ENCODE results near the gene PARVG.

PARVG gene

DNA sequence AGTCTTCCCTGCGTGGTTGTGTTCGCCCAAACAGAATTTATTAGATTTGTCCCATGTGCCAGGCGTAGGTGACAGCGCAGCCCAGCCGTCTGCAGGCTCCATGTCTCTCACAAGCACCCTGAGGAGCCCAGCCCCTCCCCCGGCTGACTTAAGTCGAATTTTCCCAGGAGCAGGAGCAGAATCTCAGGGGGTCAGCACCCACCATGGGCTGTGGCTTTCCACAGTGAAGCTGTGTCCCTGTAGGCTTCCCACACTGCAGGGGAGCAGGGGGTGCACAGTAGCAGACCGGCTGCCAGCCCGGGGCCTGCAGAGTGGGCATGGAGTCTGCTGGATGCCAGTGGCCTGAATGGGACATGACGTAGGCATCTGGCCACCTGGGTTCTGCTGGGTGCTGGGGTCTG lies 16.0 kb downstream of the PARVG start:
- no peak for DNase-seq (ENCODE audit: low spot score)

DNA sequence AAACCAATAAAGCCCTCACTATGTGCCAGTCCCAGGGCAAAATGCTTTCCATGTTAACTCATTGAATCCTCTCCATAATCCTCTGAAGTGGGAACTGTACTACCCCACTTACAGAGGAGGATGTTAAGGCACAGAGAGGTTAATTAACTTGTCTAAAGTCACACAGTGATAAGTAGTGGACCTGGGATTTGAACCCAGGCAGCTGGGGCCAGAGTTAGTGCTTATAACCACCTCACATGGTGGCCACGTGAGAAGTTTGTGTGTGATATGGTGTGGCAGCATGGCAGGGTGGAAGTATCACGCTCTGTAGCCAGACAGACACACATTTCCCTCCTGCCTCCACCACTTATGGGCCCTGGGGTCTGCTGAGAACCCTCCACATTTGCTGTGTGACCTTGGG lies 16.5 kb downstream of the PARVG start:
- no peak for DNase-seq (ENCODE audit: low spot score)

DNA sequence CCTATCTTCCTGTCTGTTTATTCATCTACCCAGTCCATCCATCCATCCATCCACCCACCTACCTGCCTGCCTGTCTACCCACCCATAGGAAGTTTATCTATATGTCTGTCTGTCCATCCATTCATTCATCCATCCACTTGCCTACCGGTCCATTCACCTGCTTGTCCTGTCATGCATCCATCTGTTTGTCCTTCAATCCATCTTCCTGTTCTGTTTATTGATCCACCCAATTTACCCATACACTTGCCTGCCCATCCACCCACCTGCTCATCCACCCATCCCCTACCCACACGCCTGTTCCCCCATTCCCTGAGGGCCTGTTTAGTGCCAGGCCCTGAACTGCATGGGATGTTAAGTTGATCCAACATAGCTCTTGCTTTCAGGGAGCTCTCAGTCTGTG lies 18.4 kb downstream of the PARVG start:
- no peak for DNase-seq (ENCODE audit: low spot score)

GRCh38 chr22:44199866-44200265 lies 19.1 kb downstream of the PARVG start:
- DNase-seq (ENCODE audit: low spot score) = no peak

- no peak for DNase-seq (ENCODE audit: low spot score)
These were observed 19.7 kb downstream of the PARVG start for GRCh38 chr22:44200451-44200850.

DNA sequence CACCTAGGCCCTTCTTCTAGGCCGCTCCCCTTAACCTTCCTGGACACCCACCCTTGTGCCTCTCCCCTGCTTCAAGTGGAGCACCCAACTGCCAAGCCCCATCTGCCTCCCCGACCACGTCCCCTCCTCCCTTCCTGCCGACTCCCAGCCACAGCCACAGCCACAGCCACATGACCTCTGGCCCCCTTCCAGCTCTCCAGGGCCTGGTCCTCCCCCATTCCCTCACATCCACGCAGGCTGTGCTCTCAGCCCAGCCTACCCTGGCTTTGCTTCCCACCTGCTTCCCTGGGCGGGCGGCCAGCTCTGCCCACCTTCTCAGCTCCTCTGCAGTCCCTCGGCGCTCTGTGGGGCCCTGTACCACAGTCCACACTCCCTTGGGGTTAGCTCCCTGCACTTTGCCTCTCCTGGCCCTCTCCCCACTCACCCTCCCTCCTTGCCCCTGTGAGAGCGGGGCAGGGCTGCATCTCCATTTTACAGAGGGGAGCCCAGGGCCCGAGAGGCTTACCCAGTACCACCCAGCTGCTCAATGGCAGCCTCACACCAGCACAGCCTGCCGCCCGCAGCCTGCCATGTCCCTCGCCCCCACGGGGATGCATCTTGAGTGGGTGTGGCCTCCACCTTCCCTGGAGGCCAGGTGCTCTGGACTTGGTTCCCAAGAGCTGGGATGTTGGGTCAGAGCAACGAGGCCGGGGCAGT lies 20.3 kb downstream of the PARVG start:
- no peak for DNase-seq (ENCODE audit: low spot score)

DNA sequence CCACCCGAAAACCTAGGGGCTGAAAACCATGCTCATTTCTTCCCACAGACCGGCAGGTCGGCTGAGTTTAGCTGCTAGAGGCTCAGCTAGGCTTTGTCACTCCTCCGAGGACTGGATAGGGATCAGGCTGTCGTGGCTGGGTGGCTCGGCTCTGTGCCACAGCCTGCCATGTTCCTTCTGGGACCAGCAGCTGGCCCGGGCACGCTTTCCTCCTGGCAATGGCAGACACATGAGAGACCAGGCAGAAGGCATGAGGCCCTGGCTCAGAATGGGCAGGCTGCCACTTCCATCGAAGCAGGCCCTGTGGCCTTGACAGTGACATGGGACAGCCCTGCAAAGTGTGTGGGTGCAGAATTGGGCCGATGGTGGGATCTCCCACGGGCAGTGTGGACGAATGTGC lies 20.9 kb downstream of the PARVG start:
- no peak for DNase-seq (ENCODE audit: low spot score)

DNA sequence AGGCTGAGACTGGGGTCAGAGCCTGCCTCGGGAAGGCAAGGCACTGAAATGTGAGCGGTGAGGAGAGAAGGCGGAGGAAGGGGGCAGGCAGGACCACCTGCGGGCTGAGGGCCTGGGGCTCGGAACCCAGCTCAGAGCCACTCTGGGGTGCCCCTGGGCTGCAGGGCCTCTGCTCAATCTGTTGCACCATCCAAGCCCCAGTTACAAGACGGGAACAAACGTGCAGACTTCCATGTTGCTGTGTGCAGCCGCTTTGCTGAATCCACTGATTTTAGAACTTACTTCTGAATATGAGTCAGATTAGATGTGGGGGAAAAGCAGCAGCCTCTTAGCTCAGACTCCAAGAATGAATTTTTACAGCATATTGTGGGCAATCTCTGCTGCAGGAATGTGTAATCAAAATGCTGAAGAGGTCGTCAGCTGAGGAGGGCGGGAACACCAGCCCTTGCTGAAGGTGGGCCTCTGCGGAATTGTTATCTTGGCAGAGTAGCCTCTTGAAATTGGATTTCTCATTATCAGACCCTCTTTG lies 21.6 kb downstream of the PARVG start:
- DNase-seq (ENCODE audit: low spot score) = no peak

DNA sequence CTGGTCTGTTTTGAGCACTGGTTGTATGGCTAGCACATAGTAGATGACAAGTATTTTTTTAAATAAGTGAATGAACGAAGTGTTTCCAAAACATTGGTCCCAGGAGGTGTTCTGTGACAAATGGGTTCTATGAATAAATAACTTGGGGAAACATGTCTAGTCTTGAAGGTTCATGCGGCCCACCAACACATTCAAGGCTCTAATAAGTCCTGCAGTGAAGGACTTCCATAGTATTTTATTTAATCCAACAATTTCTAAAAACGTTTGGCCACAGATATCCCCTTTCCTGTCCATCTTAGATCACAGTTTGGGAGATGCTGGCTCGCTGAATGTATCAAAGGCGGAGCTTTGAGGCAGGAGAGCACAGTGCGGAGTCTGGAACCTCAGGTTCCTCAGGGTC lies 22.5 kb downstream of the PARVG start:
- DNase-seq (ENCODE audit: low spot score) = no peak

DNA sequence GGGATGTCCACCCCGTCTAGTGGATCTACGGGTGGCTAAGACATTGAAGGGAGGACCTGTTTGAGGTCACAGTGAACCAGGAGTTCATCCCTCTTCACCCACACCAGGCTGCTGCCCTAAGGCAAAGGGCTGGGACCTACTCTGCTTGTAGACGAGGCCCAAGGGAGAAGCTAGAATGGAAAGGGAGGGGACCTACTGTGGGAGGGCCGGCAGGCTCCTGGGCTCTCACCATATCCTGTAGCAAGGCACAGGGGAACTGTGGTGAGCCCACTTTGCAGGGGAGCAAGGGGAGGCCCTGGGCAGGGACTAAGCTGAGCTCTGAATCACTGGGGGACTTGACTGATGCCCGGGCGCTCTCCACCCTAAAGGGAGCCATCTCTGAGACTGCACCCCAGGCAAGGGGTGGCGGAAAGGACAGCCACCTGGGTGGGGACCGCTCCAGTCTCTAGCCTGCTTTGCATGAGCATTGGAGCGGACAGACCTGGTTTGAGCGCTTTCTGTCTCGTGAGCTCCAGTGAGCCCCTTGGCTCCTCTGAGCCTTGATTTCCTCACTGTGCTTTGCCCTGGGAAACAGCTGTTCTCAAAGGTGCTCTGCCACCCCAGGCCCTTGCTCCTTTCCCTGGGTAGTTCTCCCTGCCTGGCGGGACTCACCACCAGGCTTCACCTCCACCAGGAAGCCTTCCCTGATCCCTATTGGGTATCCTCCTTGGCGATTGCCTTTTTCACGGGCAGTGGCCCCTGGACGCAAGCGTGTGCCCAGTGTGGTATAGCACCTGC lies 24.2 kb downstream of the PARVG start:
- DNase-seq (ENCODE audit: low spot score) = no peak

DNA sequence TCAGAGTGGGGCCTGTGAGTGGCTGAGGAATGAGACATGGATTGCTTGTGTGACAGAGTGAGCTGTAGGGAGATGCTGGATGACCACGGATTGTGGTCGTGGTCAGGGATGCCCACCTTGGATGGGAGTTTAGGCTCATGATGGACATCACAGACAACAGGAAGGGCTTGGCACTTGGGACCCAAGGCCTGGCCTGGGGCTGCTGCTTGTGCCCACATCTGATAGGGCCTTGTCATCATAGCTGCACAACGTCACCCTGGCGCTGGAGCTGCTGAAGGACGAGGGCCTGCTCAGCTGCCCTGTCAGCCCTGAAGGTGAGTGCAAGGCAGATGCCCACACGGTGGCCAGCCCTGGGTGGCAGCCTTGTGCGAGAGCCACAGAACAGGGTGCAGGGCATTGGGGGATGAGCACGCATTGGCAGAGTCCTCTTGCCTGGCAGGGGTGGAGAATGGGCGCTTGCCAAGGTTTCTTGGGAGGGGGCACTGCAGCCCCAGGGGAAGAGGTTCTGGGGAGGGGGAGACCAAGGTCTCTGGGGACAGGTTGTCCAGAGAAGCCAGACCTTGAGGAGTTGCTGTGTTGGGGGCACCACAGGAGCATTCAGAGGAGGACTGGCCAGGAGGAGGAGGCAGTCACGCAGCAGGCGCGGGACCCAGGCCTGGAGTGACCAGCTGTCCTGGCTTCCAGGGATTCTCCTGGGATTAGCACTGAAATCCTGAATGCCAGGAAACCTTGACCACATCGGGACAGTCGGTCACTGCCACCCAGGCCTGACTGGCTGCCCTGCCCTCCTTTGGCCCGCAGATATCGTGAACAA lies 25.0 kb downstream of the PARVG start:
- DNase-seq (ENCODE audit: low spot score) = no peak

- no peak for DNase-seq (ENCODE audit: low spot score)
These were observed 25.6 kb downstream of the PARVG start for GRCh38 chr22:44206330-44206645.

DNA sequence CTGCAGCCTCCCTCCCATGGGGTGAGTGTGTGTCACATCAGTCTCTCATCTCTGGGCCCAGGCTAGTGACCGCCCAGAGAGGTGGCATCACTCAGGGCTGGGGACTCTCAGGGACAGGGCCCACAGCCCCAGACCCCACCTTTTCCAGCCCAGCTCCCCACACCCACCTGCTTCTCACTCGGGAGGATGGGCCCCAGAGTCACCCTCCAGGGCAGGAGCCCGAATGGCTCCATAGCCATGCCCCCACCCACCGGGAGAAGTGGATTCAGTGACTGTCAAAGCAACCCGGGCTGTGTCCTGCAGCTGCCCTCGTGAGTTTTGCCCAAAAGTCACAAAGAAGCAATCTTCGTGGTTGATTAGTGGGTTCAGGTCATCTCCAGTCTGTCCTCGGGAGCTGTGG lies 26.0 kb downstream of the PARVG start:
- no peak for DNase-seq (ENCODE audit: low spot score)

DNA sequence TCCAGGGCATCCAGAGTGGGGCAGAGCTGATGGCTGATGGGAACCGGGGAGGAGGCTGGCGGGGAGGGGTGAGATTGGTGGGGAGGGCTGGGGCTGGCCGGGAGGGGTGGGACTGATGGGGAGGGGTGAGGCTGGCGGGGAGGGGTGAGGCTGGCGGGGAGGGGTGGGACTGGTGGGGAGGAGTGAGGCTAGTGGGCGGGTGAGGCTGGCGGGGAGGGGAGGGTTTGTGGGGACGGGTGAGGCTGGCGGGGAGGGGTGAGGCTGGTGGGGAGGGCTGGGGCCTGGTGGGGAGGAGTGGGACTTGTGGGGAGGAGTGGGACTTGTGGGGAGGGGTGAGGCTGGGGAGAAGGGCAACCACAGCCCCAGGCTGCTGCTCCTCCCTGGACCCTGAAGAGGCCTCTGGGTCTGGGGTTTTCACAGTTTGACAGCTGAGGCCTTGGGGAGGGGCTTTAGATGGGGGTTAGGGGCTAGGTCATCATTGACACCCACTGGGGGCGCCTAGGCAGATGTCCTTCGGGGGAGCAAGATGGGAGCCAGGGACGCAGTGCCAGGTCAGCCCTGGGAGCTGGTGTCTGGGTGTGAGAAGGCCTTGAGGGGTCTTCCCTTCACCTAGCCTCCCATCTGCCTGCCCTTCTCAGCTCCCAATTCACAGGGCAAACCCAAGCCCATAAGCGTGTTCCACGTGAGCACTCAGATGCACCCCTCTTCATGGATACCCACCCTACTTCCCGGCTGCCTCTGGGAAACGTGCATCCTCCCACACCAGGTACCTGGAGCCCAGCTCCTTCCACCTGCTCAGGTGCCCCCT lies 26.7 kb downstream of the PARVG start:
- DNase-seq (ENCODE audit: low spot score) = no peak

DNA sequence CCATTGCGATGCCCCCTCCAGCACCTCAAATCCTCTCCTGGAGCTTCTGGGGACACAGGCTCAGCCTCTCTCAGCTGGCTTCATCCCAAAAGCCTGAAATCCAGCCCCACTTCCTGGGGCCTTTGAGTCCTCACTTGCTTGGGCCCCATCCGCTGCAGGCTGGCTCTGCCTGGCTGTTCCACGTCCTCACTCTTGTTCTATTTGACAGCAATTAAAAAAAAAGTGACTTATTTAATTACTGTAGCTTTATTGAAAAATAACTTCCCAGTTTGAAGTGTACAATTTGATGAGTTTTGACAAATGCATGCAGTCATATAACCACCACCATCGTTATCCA lies 27.2 kb downstream of the PARVG start:
- no peak for DNase-seq (ENCODE audit: low spot score)

GRCh38 chr22:44209343-44209742 lies 28.6 kb downstream of the PARVG start:
- no peak for DNase-seq (ENCODE audit: low spot score)

- no peak for DNase-seq (ENCODE audit: low spot score)
These were observed 30.0 kb downstream of the PARVG start for GRCh38 chr22:44210722-44211121.

DNA sequence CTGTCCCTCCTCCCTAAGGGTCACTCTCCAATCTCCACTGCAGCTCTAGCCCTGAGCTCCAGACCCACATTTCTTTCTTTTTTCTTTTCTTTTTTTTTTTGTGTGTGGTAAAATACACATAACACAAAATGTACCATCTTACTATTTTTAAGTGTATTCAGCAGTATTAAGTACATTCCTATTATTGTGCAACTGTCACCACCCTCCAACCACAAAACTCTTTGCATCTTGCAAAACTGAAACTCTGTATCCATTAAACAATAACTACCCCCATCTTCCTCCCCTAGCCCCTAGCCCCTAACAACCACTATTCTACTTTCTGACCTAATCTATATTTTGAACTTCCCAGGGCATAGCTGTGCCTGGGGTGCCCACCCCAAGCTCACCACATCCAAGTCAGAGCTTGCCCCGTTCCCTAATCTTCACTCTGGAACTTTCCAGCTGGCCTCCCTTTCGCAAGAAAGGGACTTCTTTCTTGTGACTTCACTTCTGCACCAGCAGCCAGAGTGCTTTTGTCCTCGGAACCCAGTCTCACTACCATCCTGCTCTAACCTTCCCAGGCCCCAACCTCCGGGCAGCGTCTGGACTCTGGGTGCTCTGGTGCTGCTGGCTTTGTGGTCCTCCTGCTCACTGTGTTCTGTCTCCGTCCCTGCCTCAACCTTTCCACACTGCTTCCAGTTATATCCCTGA lies 30.7 kb downstream of the PARVG start:
- no peak for DNase-seq (ENCODE audit: low spot score)

- no peak for DNase-seq (ENCODE audit: low spot score)
These were observed 31.5 kb downstream of the PARVG start for GRCh38 chr22:44211946-44212930.

- DNase-seq (ENCODE audit: low spot score) = no peak
These were observed 32.2 kb downstream of the PARVG start for GRCh38 chr22:44212936-44213335.
